HG03175 (cell line): ENCODE measurements around the gene GPR132.
"Not testable (repeated sequence)": the region's sequence is repeated elsewhere in the genome, so short reads cannot be mapped to it uniquely, and the experiment has no call there.

Experiments
- ATAC-seq: cut with Tn5 transposase; IDR thresholded peaks from one replicate; pipeline ENCODE4 v1.9.1; 2021; ENCODE audit warnings: mild to moderate bottlenecking, moderate library complexity; ENCODE audit not compliant: unreplicated experiment

Gene GPR132

DNA sequence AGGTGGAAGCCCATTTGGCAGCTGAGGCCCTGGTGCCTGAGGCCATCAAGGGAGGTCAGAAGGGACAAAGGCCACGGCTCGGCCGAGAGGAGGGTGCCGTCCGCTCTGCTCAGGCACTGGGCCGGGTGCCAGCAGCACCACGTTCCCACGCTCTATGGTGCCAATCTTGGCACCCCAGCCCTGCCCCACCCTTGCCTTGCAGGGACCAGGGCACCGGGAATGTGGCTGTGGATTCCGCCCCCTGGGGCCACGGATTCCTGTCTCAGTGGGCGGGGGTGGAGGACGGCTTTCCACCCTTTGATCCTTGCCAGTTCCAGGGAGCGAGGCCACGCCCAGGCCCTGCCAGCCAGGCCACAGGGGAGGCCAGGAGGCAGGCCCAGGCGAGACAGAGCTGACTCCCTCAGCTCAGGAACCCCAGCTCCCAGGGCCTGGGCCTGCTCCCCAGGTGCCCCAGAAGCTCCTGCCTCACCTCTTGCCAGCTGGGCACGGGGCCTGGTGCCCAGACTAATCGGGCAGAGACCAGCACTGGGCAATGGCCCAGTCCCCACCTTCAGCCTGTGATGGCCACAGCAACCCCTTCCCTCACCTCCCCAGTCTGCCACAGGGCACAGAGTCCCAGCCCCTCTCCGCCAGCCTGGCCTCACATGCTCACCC lies 26.4 kb upstream of the GPR132 start:
- no peak for ATAC-seq

DNA sequence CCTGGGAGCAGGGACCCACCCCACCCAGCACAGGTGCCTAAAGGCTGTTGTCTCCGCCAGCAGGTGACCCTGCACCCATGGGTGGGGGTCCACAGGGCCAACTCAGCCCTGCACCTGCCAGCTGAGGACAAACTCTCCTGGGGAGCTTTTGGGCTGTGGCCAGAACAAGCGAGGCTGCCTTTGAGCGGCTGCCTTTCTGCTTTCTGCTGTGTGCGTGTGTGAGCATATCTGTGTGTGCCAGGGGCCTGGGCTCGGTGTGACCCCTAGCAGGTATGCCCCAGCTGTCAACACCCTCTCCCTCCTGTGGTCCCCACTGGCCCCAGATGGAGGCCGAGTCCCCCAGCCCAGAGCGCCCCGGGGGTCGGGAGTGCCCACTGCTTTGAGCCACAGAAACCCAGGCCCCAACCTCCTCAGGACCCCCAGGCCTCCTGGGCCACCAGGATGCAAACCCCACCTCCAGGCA lies 25.9 kb upstream of the GPR132 start:
- no peak for ATAC-seq

DNA sequence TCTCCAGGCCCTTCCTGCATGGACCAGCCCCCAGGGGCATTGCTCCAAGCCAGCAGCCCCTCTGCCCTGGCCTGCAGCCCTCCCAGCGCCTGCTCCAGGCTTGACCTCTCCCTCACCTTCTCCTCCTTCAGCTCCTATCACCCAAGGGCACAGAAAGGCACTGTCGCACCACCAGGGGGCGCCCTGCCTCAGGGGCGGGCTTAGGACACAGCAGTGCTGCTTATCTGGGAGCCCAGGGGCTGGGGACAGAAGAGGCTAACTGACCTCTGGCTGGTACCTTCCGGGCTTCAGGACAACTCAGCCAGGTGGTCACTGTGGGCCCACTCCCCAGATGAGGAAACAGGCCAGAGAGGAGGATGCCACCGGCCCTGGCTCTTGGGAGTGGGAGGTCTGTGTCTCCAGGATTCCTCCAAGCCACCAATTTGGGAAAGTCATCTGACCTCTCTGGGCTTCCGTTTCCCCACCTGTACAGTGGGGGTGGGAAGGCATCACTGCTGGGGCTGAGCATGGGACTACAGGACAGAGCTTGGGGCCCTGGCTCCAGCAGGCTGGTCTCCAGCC lies 25.3 kb upstream of the GPR132 start:
- no peak for ATAC-seq

DNA sequence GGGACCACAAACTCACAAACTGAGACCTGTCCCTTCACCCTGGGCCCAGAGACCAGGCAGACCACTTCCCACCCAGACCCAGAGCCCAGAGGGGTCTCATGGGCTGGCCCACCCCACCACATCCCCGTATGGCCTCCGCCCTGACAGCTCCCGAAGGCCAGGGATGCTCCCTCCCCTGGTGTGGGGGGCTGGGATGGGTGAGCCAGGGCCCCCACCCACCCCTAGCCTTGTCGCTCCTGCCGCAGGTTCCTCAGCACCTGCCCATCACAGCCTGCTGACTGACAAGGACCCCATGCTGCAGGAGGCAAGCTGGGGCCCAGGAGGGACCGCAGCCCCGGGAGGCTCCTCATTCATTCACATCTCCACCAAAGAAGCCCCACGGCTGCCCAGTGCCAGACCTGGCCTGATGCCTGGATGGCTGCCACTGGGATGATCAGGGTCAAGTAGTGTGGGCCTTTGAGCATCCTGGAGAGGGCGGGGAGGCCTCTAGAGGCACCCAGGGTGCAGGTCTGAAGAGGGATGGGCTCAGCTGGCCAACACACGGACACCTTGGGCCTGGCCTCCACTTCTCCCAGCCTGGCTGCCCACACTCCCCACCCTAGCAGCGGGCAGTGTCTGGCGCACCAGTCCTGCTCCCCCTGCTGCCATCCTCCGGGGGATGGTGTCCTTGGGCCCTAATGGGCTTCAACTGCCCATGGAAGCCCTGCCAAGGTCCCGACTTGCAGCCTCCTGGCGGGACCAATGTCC lies 24.7 kb upstream of the GPR132 start:
- ATAC-seq: no peak

DNA sequence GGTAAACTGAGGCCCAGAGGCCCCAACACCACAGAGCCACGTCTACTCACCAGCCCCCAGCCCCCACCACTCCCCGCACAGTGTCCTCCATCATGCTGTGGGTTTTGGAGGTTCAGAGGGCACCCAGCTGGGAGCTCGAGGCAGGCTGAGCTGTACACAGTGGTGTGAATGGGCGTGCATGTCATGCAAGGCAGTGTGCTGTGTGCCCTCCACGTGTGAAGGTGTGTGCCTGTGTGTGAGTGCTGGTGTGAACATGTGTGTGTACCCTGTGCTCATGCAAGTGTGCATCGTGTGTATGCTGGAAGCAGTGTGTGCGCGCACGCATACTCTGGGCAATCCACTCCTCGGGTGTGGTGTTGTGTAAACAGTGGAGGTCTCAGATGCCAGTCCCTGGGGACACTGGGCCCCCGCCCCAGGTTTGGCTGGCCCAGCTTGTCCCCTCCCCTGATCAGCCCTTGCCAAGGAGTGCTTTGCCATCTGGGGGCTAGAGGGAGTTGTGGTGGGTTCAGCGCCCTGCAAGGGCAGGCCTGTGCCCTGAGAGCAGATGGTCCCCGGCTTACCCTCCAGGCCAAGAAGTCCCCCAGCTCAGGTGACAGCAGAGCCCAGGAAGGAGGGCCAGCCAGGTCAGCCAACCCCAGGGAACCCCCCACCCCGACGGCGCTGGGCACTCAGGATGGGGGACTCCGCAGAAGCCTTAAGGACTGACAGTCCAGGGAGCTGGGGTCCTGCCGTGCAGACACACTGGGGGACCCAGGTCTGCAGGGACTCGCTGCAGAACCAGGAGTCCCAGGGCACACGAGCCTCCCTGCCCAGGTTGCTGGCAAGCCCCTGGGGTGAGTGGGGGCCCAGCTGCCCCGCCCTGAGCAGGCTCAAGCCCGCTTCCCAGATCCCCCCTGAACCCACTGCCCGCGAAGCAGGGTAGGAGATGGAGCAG lies 23.8 kb upstream of the GPR132 start:
- ATAC-seq: no peak

DNA sequence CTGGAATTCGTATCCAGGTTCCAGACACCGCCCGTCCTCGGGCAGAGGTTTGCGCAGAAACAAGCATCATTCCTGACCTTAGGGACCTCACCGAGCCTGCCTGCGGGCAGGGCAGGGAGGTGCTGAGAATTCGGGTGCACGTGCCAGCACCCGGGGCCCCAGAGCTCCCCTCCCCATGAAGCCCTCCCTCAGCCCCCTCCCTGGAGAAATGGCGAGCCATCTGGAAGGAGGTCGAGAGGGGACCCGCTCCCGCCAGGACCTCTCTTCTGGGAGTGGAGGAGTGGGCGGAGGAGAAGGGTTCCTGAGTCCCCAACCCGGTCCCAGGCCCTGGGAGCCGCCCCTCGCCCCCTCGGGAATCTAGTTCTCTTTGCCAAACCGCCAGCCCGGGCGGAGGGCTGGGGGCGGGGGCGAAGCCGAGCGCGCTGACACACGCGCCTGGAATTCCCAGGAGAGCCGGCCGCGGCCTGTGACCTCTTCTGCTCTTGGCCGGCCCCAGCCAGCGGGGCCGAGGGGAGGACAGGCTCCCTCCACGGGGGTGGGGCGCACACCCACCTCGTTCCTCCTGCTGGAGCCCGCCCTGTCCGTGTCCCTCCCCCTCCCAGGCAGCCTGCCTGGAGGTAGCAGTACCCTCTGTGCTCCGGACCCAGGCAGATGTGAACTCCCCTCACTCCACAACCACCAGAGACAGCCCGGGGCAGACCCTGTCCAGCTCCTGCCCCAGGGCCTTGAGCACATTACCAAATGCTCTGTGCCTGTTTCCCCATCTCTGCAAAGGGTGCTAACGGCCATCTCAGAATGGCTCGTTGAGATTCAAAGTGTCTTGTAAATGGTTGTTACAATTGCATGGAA lies 23.0 kb upstream of the GPR132 start:
- no peak for ATAC-seq

DNA sequence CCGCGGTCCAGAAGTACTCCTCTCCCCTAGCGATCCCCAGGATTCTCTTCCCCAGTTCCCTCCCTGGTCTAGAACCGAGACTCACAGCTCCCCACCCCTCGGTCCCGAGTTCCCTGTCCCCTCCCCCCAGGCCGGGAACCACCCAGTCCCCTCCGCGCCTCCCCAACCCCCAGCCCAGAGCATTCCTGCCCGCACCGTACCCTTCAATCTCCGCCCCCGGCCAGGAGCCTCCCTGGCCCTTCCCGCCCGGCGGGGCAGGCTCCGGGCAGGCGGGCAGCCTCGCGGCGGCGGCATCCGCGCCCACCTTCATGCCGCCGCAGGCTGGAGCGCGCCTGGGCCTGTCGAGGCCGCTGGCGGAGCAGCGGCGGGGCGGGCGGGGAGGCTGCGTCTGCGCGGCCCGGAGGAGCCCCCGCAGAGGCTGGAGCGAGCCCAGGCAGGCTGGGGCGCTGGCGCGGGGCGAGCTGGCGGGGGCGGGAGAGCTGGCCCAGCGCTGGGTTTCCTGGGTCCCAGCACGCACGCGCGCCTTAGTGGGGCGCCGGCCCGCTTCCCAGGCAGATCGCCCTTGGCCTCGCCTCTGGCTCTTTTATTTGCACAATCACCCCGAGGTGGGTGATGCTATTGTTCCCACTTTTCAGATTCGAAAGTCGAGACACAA lies 22.2 kb upstream of the GPR132 start:
- no peak for ATAC-seq

DNA sequence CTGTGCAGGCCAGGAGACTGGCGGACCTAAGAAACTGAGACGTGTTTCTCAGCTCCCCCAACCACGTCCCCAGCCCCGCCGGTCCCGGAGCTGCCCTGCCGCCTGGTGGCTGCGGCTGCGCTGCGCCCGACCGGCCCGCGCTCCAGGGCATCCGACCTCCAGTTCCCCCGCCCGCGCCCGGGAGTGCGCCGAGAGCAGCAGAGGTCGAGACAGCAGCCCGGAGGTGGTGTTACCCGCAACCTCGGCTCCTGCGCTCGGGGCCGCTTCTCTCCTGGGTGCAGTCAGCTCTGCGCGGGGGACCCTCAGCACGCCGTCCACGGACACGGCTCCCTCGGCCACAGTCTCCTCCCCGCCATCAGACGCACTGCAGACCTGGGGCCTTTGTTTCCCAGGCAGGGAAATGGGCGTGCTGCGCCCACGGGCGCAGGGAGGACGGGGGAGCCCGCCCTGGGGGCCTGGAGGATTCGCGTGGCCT lies 21.6 kb upstream of the GPR132 start:
- ATAC-seq: peak; percentile 70

DNA sequence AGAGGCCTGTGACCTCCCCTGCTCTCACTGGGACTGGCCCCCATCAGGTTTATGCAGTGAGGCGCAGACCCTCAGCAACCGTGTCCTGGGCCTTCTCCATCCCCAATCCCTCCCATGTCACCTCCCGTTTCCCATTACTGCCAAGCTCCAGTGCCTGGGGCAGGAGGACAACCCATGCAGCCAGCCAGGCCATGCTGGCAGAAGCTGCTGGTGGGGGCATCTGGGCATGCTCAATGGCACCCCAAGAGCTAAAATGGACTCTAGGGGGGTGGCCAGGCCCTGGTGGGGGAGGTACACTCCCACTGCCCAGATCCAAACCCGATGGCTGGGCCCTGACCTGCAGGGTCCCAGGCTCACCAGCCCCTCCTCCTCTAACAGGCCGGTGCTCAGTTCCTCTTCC lies 20.5 kb upstream of the GPR132 start:
- no peak for ATAC-seq

DNA sequence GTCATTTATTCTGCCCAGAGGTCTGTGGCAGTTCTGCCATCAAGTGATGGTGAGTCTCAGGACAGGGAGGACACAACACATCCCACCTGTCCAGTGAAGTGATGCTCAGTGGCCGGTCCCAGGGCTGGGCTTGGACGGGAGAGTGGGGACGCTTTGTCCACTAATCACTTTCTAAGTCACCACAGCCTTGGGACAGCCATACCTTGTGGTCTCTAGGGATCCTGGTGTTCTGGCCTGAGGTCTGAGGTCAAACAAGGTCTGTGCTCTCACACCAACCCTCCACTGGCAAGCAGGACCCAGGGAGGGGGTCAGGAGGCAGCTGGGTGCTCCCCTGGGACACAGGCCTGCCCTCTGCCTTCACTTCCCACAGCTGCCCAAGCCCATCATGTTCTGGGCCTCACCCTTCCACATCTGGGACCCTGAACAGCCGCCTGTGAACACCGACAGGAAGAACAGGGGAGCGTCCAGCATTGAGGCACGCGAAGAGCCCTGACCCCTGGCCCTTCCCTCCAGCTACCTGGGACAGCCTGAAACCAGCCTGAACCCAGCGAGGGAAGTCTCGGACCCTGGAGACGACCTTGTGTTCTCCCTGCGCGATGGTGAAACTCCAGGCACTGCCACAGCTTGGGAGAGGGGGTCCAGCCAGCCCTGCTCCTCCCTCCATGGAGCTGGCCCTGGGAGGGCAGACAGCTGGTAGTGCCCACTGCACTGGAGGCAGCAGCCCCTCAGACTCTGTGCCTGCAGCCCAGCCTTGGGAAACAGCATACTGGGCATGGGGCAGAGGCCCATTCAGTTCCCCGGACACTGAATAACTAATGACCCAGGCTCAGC lies 19.7 kb upstream of the GPR132 start:
- ATAC-seq: no peak

DNA sequence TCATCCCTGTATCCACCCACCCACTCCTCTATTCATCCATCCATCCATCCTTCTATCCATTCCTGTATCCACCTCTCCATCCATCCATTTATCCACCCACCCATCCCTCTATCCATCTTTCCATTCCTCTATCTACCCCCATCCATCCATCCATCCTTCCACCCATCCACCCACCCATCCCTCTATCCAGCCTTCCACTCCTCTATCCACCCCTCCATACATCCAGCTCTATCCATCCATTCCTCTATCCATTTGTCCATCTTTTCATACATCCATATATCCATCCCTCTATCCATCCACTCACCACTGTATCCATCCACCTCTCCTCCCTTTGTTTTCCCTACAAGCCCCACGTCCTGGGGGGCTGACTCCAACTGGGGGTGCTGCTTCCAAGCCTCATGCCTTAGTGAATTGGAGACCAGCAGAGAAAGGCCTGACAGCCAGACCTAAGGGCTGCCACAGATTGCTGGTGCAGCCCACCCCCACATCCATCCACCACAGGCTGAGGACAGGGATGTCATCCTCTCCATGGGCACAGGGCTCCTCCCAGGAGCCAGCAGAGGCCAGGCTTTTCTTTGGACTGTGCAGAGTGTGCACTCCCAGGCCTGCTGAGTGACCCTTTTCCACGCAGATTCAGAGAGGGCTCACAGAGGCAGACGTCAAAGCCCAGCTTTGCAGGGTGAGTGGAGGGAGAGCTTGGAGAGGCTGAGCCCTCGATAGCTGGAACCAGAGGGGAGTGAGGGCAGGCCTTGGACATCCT lies 18.9 kb upstream of the GPR132 start:
- ATAC-seq: no peak

DNA sequence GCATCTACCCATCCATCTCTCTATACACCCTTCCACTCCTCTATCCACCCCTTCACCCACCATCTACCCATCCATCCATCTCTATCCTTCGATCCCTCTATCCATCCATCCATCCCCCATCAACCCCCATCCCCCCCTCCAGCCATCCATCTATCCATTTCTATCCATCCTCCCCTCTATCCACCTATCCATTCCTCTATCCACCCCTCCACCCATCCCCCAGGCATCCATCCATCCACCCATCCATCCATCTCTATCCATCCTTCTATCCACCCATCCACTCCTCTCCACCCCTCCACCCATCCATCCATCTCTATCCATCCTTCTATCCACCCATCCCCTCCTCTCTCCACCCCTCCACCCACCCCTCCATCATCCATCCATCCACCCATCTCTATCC lies 17.5 kb upstream of the GPR132 start:
- ATAC-seq: no peak

DNA sequence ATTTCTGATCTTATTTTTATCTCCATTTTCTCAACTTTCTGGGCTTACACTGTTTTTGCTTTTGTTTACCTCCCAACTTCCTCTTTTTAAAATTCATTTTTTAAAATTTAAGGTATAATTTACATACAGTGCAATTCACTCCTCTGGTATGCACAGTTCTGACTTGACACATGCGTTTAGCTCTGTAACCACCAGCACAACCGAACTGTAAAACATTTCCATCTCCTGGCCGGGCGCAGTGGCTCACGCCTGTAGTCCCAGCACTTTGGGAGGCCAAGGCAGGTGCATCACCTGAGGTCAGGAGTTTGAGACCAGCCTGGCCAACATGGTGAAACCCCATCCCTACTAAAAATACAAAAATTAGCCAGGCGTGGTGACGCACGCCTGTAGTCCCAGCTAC lies 16.2 kb upstream of the GPR132 start:
- ATAC-seq: not testable (repeated sequence)

DNA sequence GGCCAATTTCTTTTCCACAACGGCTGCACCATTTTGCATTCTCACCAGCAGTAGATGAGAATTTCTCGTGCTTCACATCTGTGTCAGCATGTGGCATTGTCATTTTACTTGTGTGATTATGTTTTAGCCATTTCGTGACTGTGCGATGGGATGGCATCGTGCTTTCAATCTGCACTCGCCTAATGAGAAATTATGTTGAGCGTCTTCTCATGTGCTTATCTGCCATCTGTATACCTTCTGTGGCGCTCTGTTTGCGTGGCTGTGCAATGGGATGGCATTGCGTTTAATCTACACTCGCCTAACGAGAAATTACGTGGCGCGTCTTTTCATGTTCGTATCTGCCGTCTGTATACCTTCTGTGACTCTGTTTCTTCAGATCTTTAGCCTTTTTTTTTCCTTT lies 14.9 kb upstream of the GPR132 start:
- ATAC-seq: no peak

DNA sequence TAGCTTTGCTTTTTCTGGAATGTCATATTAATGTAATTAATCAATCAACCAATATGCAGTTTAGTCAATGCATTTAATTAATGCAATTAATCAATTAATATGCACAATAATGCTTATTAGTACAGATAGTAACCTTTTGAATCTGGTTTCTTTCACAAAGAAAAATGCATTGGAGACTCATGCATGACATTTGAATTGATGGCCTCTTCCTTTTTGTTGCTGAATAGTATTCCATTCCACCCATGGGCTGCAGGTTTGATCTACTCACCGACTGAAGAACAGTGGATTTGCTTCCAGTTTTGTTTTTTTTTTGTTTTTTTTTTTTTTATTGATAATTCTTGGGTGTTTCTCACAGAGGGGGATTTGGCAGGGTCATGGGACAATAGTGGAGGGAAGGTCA lies 13.1 kb upstream of the GPR132 start:
- no peak for ATAC-seq

DNA sequence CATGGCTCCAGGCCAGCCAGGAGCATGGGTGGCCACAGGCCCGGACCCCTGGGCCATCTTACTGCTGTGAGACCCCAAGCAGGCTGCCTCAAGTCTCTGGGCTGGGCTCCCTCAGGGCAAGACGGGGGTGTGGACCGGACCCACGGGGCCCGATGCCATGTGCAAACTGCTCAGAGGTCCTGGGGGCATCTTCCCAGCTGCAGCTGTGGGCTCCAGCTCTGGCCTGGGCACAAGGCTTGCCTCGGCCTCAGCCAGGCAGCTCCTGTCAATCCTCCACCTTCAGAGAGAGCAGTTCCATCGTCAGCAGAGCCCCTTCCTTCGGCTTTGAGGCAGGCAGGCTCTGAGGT lies 12.4 kb upstream of the GPR132 start:
- no peak for ATAC-seq

DNA sequence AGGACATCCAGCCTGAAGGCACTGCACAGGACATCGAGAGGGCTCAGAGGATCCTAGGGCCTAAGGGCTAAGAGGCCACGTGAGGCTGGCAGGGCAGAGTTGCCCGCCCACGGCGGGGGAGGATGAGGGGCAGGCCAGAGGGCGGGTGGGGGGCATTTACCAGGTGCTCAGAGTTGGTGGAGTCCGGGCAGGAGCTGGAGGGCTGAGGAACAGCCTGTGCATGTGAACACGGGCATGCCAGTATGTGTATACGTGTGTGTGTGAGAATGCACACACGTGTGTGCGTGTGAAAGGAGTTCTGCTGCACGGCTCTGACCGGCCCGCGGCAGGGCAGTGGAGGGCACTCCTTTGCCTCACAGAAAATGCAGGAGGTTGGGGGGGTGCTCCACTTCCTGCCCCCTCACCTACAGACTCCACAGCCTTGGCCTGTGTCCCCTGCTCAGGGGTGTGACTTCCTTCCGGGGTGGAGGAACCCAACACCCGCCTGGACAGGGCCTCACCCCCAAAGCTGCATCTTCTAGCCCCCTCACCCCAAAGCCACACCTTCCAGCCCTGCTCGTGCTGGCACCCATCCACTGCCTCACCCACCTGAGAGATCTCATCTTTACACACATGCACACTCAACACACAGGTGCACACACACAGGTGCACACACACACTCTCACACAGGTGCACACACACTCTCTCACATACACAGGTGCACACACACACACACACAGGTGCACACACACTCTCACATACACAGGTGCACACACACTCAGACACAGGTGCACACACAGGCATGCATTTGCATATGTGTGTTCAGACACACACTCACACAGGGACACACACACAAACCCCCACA lies 11.8 kb upstream of the GPR132 start:
- ATAC-seq: no peak
